ENCODE data around the gene NRF1.
A peak's percentile ranks its signal among the peaks of the same experiment; 100 is the strongest.
"Not testable (repeated sequence)": the region's sequence is repeated elsewhere in the genome, so short reads cannot be mapped to it uniquely, and the experiment has no call there.

The NRF1 gene

GRCh38 chr7:129784783-129785684 is 173.5 kb downstream of the NRF1 start:
- DNase-seq: peak; percentile 90

- no peak for DNase-seq
Observed at GRCh38 chr7:129785685-129786514, 174.4 kb downstream of the NRF1 start.

DNA sequence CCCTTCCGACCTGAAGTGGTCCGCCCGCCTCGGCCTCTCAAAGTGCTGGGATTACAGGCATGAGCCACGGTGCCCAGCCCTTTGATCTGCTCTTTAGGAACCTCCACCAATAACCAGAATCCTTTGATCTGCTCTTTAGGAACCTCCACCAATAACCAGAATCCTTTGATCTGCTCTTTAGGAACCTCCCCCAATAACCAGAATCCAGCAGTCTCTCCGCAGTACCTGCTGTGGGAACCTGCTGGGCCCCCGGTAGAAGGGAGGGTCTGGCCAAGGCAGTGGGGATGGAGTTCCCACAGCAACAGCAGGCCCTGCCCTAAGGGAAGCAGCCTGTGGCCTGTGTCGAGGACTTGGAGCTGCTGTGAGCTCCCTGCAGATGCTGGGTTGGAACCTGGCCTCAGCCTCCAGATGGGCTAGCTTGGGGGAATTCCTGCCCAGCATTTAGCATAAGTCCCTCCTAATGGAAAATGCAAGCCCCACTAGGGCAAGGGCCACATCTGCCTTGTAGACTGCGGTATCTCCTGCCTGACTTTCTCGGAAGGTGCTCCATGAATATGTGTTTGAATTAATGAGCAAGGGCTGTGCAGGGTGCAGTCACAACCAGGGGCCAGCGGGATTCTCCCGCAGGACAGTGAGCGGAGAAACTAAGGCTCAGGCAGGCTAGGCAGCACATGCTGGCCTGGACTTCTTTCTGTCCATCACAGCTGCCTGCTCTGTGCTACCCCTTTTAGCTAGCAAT is 175.5 kb downstream of the NRF1 start:
- DNase-seq: no peak

DNA sequence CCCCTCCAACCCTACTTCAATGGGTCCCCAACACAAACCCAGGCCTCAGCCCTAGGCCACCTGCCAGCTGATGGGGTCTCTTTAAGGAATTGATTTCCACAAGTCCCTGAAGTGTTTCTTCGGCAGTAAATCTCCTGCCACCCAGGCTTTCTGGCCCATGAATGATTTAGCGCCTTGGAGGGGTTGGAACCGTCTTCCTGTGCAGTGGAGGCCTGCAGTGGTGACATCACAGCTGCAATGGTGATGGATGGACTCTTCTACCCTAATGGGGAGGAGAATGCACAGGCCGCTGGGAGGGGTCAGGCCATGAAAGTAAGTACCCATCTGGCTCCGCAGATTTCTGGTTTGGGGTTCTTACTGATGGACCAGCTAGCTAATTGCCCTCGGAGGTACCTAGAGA is 177.5 kb downstream of the NRF1 start:
- DNase-seq: no peak

DNA sequence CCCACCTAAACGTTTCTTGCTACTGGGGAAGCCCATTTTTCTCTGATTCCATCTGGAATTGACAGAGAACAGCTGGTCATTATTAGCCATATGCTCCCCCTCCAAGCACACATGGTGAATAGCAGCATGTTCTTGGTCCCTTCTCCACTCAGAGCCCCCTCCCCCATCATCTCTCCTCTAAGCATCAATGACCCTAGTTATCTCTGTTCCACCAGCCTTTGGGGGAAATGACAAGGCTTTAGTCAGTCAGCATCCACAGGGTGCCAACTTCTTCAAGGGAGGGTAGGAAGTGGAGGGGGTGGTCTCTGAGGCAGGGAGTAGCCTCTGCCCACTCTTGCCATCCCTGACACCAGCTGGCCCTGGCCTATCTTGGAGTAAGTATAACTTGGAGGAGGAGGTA is 178.1 kb downstream of the NRF1 start:
- DNase-seq: no peak

DNA sequence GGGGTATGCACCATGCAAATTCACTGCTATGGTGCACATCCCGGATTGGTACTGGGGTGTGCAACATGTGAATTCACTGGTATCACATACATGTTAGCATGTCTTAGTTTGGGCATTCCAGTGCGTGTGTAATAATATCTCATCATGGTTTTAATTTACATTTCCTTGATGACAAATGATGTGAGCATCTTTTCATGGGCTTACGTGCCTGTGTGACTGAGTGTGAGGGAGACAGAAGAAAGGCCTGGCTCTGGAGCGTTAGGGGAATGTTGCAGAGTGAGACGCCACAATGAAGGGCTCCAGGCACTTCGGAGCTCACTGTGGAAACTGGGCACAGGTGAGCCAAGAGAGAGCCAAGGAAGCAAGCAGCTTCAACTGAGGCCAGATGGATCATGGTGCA is 178.6 kb downstream of the NRF1 start:
- DNase-seq: no peak

DNA sequence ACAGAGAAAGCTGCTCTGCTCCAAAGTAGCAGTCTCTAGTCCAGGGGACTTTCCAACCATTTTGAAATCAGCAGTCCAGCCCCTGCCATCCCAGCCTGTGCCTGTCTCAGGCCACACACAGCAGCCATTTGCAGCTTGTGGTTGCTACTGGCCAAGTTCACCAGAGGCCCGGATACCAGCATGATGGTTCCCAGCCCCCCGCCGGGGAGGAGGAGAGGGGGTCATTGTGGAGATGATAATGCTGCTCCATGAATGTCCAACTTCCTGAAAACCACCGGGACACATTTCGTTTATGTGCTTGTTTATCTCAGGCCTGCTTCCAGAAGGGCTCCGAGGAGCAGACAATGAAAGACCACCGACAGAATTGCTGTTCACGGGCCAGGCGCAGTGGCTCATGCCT is 181.2 kb downstream of the NRF1 start:
- DNase-seq: no peak

GRCh38 chr7:129793506-129794310 is 182.2 kb downstream of the NRF1 start:
- no peak for DNase-seq

DNA sequence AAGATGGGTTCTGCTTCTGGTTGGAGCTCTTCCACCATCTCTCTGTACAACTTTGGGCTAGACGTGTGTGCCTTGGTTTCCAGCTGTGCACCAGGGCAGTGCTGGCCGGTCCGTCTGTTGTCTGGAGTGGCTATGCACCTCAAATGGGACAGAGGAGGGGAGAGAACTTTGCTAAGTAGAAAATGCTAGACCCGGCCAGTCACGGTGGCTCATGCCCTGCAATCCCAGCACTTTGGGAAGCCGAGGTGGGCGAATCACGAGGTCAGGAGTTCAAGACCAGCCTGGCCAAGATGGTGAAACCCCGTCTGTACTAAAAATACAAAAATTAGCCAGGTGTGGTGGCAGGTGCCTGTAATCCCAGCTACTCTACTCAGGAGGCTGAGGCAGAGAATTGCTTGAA is 182.9 kb downstream of the NRF1 start:
- DNase-seq: not testable (repeated sequence)

- no peak for DNase-seq
Observed at GRCh38 chr7:129796186-129796775, 184.8 kb downstream of the NRF1 start.

- no peak for DNase-seq
Observed at GRCh38 chr7:129797214-129797789, 185.8 kb downstream of the NRF1 start.

DNA sequence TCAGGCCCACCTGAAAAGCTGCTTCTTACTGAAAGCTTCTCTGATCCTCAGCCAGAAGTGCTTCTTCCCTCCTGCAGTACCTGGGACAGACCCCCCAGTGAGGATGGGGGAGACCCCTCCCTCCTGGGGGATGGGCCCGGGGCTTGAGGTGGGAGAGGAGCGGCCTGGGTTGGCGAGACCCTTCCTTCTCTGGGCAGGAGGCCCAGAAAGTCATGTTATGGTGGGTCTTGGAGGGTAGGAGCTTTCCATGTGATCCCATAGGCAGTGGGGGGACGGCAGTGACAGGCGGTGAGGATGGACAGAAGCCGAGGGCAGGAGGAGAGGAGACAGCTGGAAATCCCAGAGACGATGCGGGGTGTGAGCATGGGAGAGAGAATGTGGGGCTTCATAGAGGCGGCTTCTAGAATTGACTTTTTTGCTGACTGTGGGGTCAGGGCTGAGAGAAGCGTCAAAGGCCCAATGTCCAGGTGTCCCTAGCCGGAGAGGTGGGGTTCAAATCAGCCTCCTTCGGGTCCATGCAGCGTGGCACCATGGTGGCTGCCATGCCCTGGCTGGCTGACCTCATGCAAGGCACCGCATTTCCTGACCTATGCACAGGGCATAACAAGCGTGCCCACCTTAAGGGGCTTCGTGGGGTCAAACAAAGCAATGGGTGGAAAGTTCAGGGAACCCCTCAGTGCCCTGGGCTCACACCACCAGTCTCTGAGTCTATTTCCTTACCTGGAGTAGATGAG is 187.3 kb downstream of the NRF1 start:
- DNase-seq: no peak

- DNase-seq: no peak
Observed at GRCh38 chr7:129799350-129799955, 187.9 kb downstream of the NRF1 start.

DNA sequence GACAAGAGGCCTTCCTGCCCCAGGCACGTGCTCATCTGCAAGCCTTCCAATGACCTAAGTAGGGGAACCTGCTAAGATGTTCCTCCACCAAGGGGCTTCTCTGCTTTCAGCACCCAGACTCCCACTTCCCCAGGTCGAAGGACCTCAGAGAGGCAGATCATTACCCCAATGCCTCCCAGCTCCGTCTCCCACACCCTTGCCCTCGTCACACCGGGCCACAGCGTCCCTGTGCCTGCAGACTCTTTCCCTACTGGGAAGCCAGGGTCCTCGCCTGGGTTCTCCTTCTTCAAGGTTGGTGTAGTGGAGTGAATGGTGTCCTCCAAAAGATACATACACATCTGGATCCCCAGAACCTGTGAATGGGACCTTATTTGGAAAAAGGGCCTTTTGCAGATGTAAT is 189.4 kb downstream of the NRF1 start:
- DNase-seq: no peak

- no peak for DNase-seq
Observed at GRCh38 chr7:129801882-129802281, 190.4 kb downstream of the NRF1 start.

GRCh38 chr7:129803546-129804081 is 192.1 kb downstream of the NRF1 start:
- no peak for DNase-seq

DNA sequence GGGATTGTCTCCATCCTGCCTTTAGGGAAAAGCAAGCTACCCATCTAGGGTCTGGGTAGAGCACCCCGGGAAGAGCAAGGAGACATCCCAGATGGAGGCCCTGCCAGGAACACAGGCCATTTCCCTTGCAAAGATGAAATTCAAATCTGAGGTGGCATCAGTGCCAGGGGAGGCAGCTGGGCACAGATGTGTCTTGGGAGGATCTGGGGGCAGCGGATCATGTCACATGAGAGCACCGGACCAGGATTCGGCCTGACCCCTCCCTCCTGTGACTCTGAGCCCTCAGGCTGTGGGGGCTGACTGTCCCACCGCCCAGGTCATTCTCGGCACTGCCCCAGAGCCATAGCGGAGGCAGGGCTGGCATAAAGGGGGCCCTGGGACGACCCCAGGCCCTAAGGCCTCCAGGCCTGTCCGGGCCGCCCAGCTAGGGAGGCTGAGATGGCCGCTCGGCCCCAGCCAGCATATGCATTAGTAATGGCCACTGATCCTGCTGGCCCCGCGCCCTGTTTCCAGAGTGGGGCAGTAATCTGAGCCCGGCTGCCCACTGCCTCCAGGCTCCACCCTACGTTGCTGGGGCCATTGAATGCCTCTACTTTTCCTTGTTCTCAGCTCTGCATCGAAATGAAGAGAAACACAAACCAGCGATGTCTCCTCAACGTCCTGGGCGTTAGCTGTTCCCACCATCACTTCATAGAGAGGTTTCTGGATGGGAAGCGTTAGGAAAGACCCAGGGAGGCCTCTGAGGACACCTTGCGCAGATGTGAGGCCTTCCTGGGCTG is 192.8 kb downstream of the NRF1 start:
- DNase-seq: no peak

DNA sequence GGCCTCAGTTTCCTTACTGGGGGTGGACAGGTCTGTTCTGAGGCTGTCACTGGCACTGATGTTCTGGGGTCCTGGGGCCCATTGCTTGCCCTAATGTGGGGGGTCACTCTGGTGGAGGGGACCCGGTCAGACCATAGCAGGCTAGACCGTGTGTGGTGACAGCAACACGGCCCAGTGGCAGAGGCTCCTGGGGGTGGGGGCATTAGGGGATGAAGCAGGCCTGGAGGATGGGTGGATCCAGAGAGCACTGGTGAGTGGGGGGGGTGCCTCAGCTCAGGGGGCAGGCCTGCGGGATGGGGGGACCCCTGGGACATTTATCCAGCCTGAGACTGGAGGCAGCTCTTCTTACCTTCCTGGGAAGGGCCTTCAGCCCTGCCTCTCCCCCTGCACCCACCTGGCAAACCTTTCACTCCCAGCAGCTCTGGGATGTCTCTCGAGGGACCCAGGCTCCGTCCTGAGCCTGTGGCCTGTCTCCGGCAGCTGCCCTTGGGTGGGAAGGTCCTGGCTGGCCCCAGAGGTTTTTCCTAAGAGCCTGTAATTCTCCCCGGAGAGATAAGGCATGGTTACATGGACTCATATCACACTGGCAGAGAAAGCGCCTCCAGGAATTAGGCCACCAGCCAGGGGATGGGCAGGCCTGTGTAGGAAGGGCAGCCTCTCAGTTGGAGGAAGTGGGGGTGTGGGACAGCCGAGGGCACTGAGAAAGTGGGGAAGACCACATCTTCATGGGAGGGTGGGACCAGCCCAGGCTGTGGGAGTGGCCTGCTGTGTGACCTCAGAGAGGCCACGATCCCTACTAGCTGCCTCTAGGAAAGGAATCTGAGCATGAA is 193.6 kb downstream of the NRF1 start:
- DNase-seq: no peak

All from MV-4-11 (cell line).